ENCODE data around the gene ITGB6. TPM values are rescaled to one million over a fixed set of nuclear protein-coding genes. Genes with fewer than 3 reads are reported as not detected.
A peak's percentile ranks its signal among the peaks of the same experiment; 100 is the strongest.

The ITGB6 gene
- total RNA-seq, 1 donor from 2014 or later = 7.6 TPM

DNA sequence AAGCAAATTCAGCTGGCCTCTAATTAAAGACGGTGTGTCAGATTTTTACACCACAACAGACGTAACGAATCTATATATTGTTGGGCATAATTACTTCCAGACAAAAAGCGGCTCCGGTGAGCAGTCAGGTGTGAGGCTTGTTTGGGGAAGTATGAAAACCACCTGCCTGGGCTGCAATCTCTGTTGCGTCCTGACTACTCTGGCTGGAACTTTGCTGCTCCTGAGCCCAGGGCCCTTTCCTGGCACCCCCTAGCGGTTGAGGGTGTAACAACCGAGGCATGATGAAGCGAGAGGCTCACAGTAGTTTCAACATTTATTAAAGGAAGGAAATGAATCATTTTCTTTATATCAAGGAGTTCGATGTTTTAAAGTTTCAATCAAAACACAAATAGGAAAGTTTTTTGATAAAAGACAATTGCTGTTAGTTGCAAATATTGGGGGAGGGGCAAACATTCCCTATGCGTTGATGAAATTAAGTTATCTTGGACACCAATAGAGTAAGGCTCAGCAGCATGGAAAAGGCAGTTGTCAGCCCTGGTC is 10.6 kb upstream of the ITGB6 start:
- H3K27me3 Mint-ChIP-seq (ENCODE audit: low read depth, unreplicated experiment) = no peaks in the 10 kb centered on the region
- Histone ChIP-seq H3K4me2 (ENCODE audit: low read length) (no peak overlapping the region), H3K4me3 (ENCODE audit: insufficient read depth, low read depth, low read length) (no peak overlapping the region), H2AFZ (ENCODE audit: low read depth, low read length) (no peak overlapping the region), H3K79me2 (ENCODE audit: insufficient read depth, low read length) (no peaks in the 10 kb centered on the region), H3K9me3 (ENCODE audit: insufficient read depth, low read depth, low read length) (no peaks in the 10 kb centered on the region), H3K9ac (ENCODE audit: low read length) (peak overlapping the region; percentile 49), H3K4me1 (ENCODE audit: insufficient read depth, low read length) (peaks cover 59% of the 10 kb centered on the region), H4K20me1 (ENCODE audit: insufficient read depth, low read length) (no peaks in the 10 kb centered on the region), H3K36me3 (ENCODE audit: insufficient read depth, low read length) (no peaks in the 10 kb centered on the region), H3K27ac (ENCODE audit: low read depth, low read length) (peak overlapping the region; percentile 90), H3K27me3 (ENCODE audit: insufficient read depth, low read length) (no peaks in the 10 kb centered on the region)
- peaks cover 74% of the 10 kb centered on the region for H3K4me1 Mint-ChIP-seq (ENCODE audit: low read depth, unreplicated experiment)
- H3K27ac Mint-ChIP-seq (ENCODE audit: unreplicated experiment) = peak overlapping the region; percentile 98
- peaks cover 12% of the 10 kb centered on the region for H3K9me3 Mint-ChIP-seq (ENCODE audit: unreplicated experiment)
- H3K4me3 Mint-ChIP-seq (ENCODE audit: unreplicated experiment) = peak overlapping the region; percentile 41
- no peak for FAIRE-seq
- no peak for DNase-seq (ENCODE audit: low read depth)
- TF ChIP-seq EZH2 (IDR thresholded peaks at IDR 0.05; ENCODE audit: insufficient read depth, low read length) = no peak
- peak; percentile 71 for TF ChIP-seq CTCF (IDR thresholded peaks at IDR 0.05; ENCODE audit: insufficient read depth, low read depth, low read length)
- peaks cover 6% of the 10 kb centered on the region for H3K36me3 Mint-ChIP-seq (ENCODE audit: low read depth, unreplicated experiment)

DNA sequence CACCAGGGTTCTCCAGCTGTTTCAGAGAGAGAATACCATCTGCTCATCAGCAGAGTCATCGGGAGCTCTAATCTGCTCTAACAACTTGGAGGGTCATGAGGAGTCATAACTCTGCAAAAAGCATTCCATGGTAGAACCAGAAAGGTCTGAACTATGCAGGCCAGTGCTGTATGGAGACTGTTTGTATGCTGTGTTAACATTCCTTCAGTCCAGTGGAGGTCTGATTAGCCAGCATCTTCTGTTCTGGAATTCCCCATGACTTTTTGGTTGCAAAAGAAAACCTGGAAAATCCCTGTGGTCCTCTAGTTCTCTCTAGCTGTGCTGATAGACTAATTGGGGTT is 9.4 kb upstream of the ITGB6 start:
- Mint-ChIP-seq H3K27ac (ENCODE audit: unreplicated experiment) (peak overlapping the region; percentile 98), H3K9me3 (ENCODE audit: unreplicated experiment) (peaks cover 12% of the 10 kb centered on the region), H3K4me1 (ENCODE audit: low read depth, unreplicated experiment) (peaks cover 78% of the 10 kb centered on the region), H3K4me3 (ENCODE audit: unreplicated experiment) (peak overlapping the region; percentile 46), H3K36me3 (ENCODE audit: low read depth, unreplicated experiment) (peaks cover 6% of the 10 kb centered on the region), H3K27me3 (ENCODE audit: low read depth, unreplicated experiment) (no peaks in the 10 kb centered on the region)
- DNase-seq (ENCODE audit: low read depth) (peak; percentile 97), FAIRE-seq (peak; percentile 67)
- TF ChIP-seq CTCF (IDR thresholded peaks at IDR 0.05; ENCODE audit: insufficient read depth, low read depth, low read length) (peak; percentile 5), EZH2 (IDR thresholded peaks at IDR 0.05; ENCODE audit: insufficient read depth, low read length) (no peak)
- H3K4me3 ChIP-seq (ENCODE audit: insufficient read depth, low read depth, low read length) = no peak overlapping the region
- peak overlapping the region; percentile 13 for H3K4me2 ChIP-seq (ENCODE audit: low read length)
- H3K79me2 ChIP-seq (ENCODE audit: insufficient read depth, low read length) = no peaks in the 10 kb centered on the region
- peak overlapping the region; percentile 63 for H3K9ac ChIP-seq (ENCODE audit: low read length)
- H3K9me3 ChIP-seq (ENCODE audit: insufficient read depth, low read depth, low read length) = no peaks in the 10 kb centered on the region
- H4K20me1 ChIP-seq (ENCODE audit: insufficient read depth, low read length) = no peaks in the 10 kb centered on the region
- no peak overlapping the region for H2AFZ ChIP-seq (ENCODE audit: low read depth, low read length)
- no peaks in the 10 kb centered on the region for H3K36me3 ChIP-seq (ENCODE audit: insufficient read depth, low read length)
- no peaks in the 10 kb centered on the region for H3K27me3 ChIP-seq (ENCODE audit: insufficient read depth, low read length)
- H3K27ac ChIP-seq (ENCODE audit: low read depth, low read length) = peak overlapping the region; percentile 90
- H3K4me1 ChIP-seq (ENCODE audit: insufficient read depth, low read length) = peaks cover 64% of the 10 kb centered on the region

Data from astrocyte (in vitro differentiated cells and primary cell).